ENCODE results near the gene DOK4.

Gene DOK4

GRCh38 chr16:57477531-57478202 lies 8.6 kb downstream of the DOK4 start:
- no peak for DNase-seq (ENCODE audit: low read depth)

DNA sequence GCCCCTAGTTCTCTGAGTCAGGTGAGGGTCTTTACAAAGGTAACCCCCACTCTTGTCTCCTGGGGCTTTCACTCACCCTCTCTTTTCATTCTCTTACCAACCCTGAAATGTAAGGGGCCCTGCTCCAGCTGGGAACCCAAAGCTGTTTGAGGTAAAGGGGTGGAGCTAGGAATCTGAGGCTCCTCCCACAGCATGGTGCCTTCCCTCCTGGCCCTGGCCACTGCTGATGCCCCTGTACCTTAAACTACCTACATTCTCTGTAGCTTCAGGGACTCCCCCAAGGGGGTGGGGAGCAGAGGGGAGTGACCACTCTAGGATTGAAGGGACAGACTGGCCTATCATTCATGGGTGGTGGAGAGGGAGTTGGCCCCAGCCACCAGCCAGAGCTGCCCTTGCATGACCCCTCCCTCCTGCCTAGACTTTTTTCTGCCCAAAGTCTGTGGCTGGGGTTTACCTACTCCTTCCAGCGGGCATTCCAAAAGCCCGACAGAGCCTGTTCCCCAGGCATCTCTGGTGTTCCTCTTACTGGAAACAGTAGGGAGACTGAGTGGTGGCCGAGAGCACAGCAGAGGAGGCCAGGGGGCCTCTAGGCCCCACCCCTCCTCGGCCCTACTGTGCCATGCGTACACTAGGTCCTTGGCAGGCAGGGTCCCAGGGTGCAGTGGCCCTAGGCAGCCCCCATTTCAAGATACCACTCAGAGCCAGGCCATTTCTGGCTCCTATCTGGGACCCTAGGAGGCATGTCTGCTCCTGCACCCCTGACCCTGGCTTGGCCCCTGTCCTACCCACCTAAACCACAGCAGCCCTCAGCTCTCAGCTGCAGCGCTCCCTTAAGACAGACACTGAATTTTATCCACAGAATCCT lies 9.5 kb downstream of the DOK4 start:
- no peak for DNase-seq (ENCODE audit: low read depth)

GRCh38 chr16:57475711-57476339 lies 10.5 kb downstream of the DOK4 start:
- DNase-seq (ENCODE audit: low read depth): peak; percentile 54

GRCh38 chr16:57474671-57475661 lies 11.3 kb downstream of the DOK4 start:
- DNase-seq (ENCODE audit: low read depth): no peak

- no peak for DNase-seq (ENCODE audit: low read depth)
Measured at GRCh38 chr16:57473906-57474305, 12.4 kb downstream of the DOK4 start.

GRCh38 chr16:57473176-57473840 lies 13.0 kb downstream of the DOK4 start:
- no peak for DNase-seq (ENCODE audit: low read depth)

DNA sequence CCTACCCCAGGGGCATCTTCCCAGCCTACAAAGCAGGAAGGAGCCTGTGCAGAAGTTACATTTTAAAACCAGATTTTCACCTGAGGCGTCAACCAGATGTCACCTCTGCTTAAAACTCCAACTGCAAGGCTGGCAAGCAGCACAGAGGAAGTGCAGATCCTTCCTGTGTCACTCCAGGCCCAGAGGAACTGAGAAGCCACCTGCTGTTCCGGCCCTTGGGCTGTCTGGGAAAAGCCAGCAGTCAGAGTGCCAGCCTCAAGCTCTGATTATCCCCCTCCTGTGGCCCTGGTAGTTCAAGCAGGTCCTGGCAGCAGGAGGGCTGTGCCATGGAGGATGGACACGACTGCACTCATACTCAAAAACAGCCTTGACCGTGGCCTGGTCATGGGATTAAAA lies 13.6 kb downstream of the DOK4 start:
- no peak for DNase-seq (ENCODE audit: low read depth)

DNA sequence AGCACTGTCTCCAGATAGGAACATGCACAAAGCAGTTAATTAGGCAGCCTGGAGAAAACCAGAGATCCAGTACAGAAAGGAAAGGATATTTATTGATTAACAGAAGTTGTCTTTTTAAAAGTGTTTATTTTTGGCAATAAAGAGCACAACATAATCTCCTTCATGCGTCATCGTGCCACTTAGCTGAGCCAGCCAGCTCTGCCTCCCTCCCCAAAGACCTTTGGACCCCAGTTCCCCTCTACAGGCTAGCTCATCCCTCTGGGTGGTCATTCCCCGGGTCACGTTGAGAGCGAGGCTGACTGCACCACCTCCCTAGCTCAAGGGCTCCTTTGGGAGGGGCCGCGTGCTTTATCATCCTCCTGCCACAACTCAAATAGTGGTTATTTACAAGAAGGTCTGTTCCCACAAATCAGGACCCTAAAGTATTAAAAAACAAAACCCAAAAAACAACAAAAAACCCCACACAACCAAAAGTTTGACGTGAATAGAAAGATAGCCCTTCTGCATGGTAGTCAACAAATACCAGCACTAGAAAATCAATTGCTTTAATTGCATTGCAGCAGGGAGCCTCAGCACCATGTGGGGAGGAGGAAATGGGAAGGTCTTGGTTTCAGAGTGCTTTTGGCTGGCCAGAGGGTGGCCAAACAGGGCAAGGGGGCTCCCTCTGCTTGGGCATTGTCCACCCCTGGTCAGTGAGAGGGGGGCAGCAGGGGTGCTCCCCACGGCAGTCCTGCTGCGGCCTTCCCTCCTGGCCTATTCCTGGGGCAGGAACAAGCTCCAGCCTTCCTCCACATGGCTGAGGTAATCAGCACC lies 14.2 kb downstream of the DOK4 start:
- no peak for DNase-seq (ENCODE audit: low read depth)

DNA sequence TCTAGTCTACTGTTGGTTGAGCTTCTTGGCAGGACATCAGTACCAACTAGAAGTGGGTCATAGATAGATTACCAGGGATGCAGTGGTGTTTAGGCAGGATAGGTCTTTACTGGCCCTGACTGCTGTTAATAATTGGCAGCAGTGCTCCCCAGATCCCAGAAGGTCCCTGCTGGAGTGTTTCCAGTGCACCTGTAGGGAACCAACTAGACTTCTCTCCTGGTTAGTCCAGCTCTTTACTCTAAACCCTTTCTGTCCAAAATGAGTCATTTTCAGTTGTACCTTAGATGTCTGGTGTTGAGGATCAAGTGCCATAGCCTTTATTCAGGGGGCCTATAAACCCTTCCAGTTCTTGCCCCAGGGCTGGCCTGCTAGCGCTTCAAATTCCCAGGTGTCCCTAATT lies 15.1 kb downstream of the DOK4 start:
- DNase-seq (ENCODE audit: low read depth): no peak

- no peak for DNase-seq (ENCODE audit: low read depth)
Measured at GRCh38 chr16:57470711-57471110, 15.6 kb downstream of the DOK4 start.

DNA sequence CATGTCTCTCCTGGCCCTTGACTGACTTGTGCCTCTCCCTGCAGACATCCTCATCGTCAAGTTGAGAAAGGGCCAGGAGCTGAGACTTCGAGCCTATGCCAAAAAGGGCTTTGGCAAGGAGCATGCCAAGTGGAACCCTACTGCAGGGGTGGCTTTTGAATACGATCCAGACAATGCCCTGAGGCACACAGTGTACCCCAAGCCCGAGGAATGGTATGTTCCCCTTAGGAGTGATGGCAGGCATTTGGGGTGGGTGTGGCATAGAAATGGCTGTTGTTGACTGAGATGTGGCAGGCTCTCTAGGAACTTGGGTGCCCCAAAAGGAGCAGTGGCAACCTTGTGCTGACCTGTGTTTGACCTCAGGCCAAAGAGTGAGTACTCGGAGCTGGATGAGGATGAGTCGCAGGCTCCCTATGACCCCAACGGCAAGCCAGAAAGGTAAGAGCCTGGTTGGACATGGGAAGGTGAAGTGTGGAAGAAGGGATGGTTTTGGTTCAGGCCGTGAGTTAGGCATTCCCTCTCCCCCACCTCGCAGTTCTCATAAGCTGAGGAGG lies 16.3 kb downstream of the DOK4 start:
- no peak for DNase-seq (ENCODE audit: low read depth)

- DNase-seq (ENCODE audit: low read depth): no peak
Measured at GRCh38 chr16:57469046-57469445, 17.2 kb downstream of the DOK4 start.

DNA sequence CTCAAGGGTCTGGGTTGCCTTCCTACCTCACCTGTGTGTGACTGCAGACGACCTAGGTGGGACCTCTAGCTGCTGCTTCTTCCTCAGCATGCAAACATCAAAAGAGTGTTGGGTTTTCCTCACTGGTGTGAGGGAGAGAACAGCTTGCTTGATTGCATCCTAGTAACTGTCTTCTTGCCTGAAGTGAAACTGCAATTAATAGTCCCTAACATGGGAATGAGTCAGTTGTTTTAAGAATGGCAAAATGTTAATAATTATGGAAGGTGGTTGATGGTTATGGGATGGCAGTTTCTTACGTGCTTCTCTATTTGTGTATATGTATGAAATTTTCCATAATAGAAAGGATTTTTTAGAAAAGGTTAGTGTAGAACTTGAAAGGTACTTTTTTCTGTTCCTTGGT lies 17.9 kb downstream of the DOK4 start:
- DNase-seq (ENCODE audit: low read depth): no peak

DNA sequence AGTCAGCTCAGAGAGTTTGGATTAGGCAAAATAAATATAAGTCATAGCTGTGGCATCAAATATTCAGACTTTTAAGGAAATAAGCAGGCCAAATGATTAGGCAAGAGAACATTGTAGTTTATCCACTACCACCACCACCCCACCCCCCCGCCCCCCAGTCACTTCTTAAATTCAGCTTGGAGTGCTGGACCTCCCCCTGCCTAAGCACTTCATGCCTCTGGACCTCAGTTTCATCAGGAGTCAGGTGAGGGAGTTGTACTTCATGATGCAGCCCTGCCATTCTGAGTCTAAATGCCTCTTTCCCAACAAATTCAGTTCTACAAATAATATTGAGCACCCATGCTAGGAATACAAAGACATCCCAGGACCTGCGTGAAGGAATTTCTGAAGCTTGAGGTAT lies 21.8 kb downstream of the DOK4 start:
- no peak for DNase-seq (ENCODE audit: low read depth)

- no peak for DNase-seq (ENCODE audit: low read depth)
Measured at GRCh38 chr16:57462978-57463362, 23.3 kb downstream of the DOK4 start.

GRCh38 chr16:57462209-57462977 lies 23.9 kb downstream of the DOK4 start, which contains the start of gene POLR2C:
Gene POLR2C, plus strand, starts transcription at chr16:57462679. Its CDS starts 46 bp downstream, at chr16:57462725.
- peak; percentile 81 for DNase-seq (ENCODE audit: low read depth)

GRCh38 chr16:57452021-57452420 lies 34.3 kb downstream of the DOK4 start:
- DNase-seq (ENCODE audit: low read depth): no peak

GRCh38 chr16:57447186-57447962 lies 38.9 kb downstream of the DOK4 start, which contains the start of the genes CIAPIN1 and COQ9:
Gene CIAPIN1, minus strand, starts transcription at chr16:57447385. Its CDS starts 6,457 bp downstream, at chr16:57440928.
Gene COQ9, plus strand, starts transcription at chr16:57447479. Its CDS starts 27 bp downstream, at chr16:57447506.
- peak; percentile 91 for DNase-seq (ENCODE audit: low read depth)
